Small intestine (tissue), 7 donors: ENCODE data around the gene LGSN. TPM values are rescaled to one million over a fixed set of nuclear protein-coding genes. Genes with fewer than 3 reads are reported as not detected.
"Not testable (repeated sequence)": the region's sequence is repeated elsewhere in the genome, so short reads cannot be mapped to it uniquely, and the experiment has no call there.

ENCODE experiments used
- DNase-seq, 2 donors: peaks; one replicate each; pipeline versions ENCODE4 v3.0.0 to v3.0.0-alpha.2; 2013
- FAIRE-seq: peaks from 2 replicates; lab custom pipeline; 2012; peaks lifted over from hg19 to GRCh38; lab: Jason Lieb, UNC
- H3K27ac ChIP-seq, 3 donors: one replicate each; pipeline ENCODE4 v1.5.1; 2013; ENCODE audit warnings: low read length in 2 of 3, mild to moderate bottlenecking in 2 of 3, control low read depth in 1 of 3, inconsistent platforms in 1 of 3, low read depth in 1 of 3, moderate library complexity in 1 of 3
- H3K27me3 ChIP-seq, 3 donors: one replicate each; pipeline ENCODE4 v1.6.1; 2013; ENCODE audit warnings: low read length in 3 of 3, inconsistent platforms in 1 of 3; ENCODE audit not compliant: control insufficient read depth in 3 of 3, insufficient read depth in 3 of 3
- H3K36me3 ChIP-seq, 3 donors: one replicate each; pipeline ENCODE4 v1.6.1; 2013; ENCODE audit warnings: low read length in 3 of 3, inconsistent platforms in 1 of 3, low read depth in 1 of 3, mild to moderate bottlenecking in 1 of 3, moderate library complexity in 1 of 3; ENCODE audit not compliant: control insufficient read depth in 3 of 3, insufficient read depth in 2 of 3
- H3K4me1 ChIP-seq, 3 donors: one replicate each; pipeline ENCODE4 v1.6.1; 2013; ENCODE audit warnings: low read length in 2 of 3, inconsistent platforms in 1 of 3, low read depth in 1 of 3, mild to moderate bottlenecking in 1 of 3, moderate library complexity in 1 of 3; ENCODE audit not compliant: control insufficient read depth in 3 of 3, insufficient read depth in 2 of 3
- H3K4me3 ChIP-seq, 3 donors: one replicate each; pipeline ENCODE4 v1.5.1; 2013; ENCODE audit warnings: low read length in 3 of 3, control low read depth in 1 of 3, inconsistent platforms in 1 of 3, low read depth in 1 of 3, mild to moderate bottlenecking in 1 of 3, moderate library complexity in 1 of 3
- H3K9me3 ChIP-seq, 2 donors: one replicate each; pipeline ENCODE4 v1.6.1; 2013; ENCODE audit warnings: low read depth in 1 of 2, low read length in 1 of 2; ENCODE audit not compliant: control insufficient read depth in 2 of 2, insufficient read depth in 1 of 2
- WGBS, 3 donors: extraction: QIAGEN DNeasy Blood & Tissue Kit; methylation state at CpG; one replicate each; pipeline ENCODE4 v1.1.7; 2013; 5-methylcytosine and 5-hydroxymethylcytosine counted together
- polyA plus RNA-seq, 4 donors: library from polyadenylated mRNA; stranded (reverse) in 3 of 4; unstranded in 1 of 4; fragments of 200-250 nt in 3 of 4; fragments of 120-200 nt in 1 of 4; gene quantifications; one replicate each; pipeline versions ENCODE4 v1.2.1 to v1.2.3, GENCODE V29; 2013
- donor health status: healthy with polysubstance abuse.
- donor health status: control.
- donor health status: control.
- donor health status: Bipolar disorder and iron deficiency.
- donor health status: healthy.

The LGSN gene
- polyA plus RNA-seq, 4 donors, result 19.2 TPM; not detected in 3

- H3K9me3 ChIP-seq, result peaks cover 0 to 8% of the 10 kb centered on the region in 2 donors
- no peak for FAIRE-seq
- no peak for DNase-seq
- no peak overlapping the region for H3K27ac ChIP-seq
- no peaks in the 10 kb centered on the region for H3K36me3 ChIP-seq
- no peak overlapping the region for H3K4me3 ChIP-seq
- H3K27me3 ChIP-seq, result no peaks in the 10 kb centered on the region
- WGBS, 3 donors, result 55 to 79% (median 76%) methylated on average over 1 of the region's 1 CpG
- H3K4me1 ChIP-seq, result no peaks in the 10 kb centered on the region
Measured at GRCh38 chr6:63295553-63296194, 24.1 kb downstream of the LGSN start.

DNA sequence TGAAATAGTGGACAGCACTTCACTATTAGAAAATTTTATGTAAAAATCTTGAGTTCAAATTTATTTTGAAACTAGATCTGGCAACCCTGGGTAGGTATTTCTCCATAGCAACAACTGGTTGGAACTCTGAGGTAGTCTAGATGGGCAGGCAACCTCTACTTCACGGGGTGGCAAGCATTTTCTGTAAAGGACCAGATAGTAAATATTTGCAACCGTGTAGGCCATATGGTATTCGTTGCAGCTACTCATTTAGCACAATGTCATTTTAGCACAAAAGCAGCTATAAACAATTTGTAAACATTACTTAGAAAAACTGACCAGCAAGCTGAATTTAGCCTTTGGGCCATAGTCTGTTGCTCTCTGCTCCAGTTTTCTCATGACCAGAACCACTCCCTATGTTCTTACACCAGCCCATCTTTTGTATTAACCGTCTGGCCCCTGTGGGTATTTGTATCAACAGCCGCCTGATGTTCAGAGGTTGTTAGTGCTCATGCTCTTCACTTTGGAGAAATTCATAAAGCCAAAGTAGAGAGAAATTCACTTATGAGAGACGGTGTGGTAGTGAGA, 29.2 kb downstream of the LGSN start:
- Histone ChIP-seq H3K27me3 (no peaks in the 10 kb centered on the region), H3K36me3 (no peaks in the 10 kb centered on the region), H3K9me3 (no peaks in the 10 kb centered on the region), H3K27ac (no peak overlapping the region), H3K4me3 (no peak overlapping the region), H3K4me1 (no peaks in the 10 kb centered on the region)
- FAIRE-seq, result no peak
- 69 to 86% (median 74%) methylated on average over 6 of the region's 6 CpGs for WGBS, 3 donors
- DNase-seq, result no peak

DNA sequence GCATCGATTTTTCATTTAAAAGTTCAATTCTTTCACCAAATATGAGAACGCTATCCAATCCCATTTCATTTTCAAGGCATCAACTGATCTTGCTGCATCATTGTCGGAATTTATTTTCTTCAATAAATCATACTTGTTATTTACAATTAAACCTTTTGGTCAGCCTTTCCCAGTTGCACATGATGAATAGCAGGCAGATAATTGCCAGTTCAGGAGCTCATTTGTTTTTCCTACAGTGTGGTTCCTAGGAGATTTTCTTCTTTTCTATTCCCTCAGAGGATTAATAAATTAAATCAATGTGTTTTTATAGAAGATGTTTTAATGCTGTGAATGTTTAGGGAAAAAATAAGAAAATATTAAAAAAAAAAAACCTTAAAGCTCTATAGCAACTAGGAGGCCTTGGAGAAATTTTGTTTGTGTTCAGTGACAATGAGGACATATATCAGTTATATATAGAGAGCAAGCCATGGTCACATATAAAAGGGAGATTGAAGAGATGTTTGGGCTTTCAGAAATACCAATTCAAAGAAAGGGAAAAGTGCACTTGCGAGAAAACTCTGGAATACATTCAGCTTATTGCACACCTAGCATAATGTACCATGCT, 30.4 kb downstream of the LGSN start:
- no peaks in the 10 kb centered on the region for H3K9me3 ChIP-seq
- no peak overlapping the region for H3K4me3 ChIP-seq
- H3K27me3 ChIP-seq, result no peaks in the 10 kb centered on the region
- no peaks in the 10 kb centered on the region for H3K36me3 ChIP-seq
- H3K27ac ChIP-seq, result no peak overlapping the region
- WGBS, 3 donors, result 89 to 96% (median 92%) methylated on average over 4 of the region's 4 CpGs
- DNase-seq (no peak), FAIRE-seq (no peak)
- H3K4me1 ChIP-seq, result no peaks in the 10 kb centered on the region

DNA sequence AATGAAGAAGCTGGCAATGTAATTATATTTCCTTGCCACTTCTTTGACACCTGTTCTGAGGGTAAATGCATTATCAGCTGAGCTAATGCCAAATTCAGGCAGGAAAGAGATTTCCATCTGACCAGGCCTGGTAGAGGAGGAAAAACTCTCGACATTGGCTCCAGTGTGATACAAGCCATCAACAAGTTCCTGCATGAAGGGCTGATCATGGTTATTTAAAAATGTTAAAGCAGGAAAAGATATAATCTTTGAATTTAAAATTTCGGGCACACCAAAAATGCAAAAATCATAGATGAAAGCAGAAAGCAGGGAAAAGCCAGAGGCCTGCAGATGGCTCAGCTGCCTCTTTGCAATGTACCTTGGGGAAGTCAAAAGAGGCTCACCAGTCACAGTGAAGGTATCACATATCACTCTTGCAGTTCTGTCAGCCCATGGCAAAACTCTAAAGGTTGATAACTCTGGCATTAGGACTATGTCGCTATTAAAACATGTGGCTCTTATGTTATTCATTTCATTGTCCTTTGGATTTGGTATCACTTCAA, 39.1 kb downstream of the LGSN start:
- WGBS, 3 donors, result 80 to 87% (median 83%) methylated on average over 3 of the region's 3 CpGs
- Histone ChIP-seq H3K27me3 (no peaks in the 10 kb centered on the region), H3K27ac (no peak overlapping the region), H3K36me3 (no peaks in the 10 kb centered on the region), H3K4me3 (no peak overlapping the region), H3K9me3 (peaks cover 0 to 5% of the 10 kb centered on the region in 2 donors), H3K4me1 (no peaks in the 10 kb centered on the region)
- FAIRE-seq, result no peak
- no peak for DNase-seq

- H3K4me3 ChIP-seq, result no peak overlapping the region
- H3K9me3 ChIP-seq, result peaks cover 0 to 10% of the 10 kb centered on the region in 2 donors
- no peaks in the 10 kb centered on the region for H3K36me3 ChIP-seq
- no peak overlapping the region for H3K27ac ChIP-seq
- no peaks in the 10 kb centered on the region for H3K27me3 ChIP-seq
- DNase-seq (no peak), FAIRE-seq (no peak)
- H3K4me1 ChIP-seq, result no peaks in the 10 kb centered on the region
Measured at GRCh38 chr6:63278916-63279315, 40.9 kb downstream of the LGSN start.

GRCh38 chr6:63275953-63276352, 43.8 kb downstream of the LGSN start:
- H3K36me3 ChIP-seq, result no peaks in the 10 kb centered on the region
- DNase-seq, result no peak
- H3K9me3 ChIP-seq, result peaks cover 0 to 10% of the 10 kb centered on the region in 2 donors
- H3K4me3 ChIP-seq, result no peak overlapping the region
- H3K27ac ChIP-seq, result no peak overlapping the region
- WGBS, 3 donors, result 16 to 52% (median 25%) methylated on average over 1 of the region's 1 CpG
- no peak for FAIRE-seq
- H3K27me3 ChIP-seq, result no peaks in the 10 kb centered on the region
- H3K4me1 ChIP-seq, result no peaks in the 10 kb centered on the region

GRCh38 chr6:63274795-63275430, 44.9 kb downstream of the LGSN start:
- H3K36me3 ChIP-seq, H3K9me3 ChIP-seq, H3K4me1 ChIP-seq, H3K27me3 ChIP-seq, DNase-seq, H3K4me3 ChIP-seq, FAIRE-seq, H3K27ac ChIP-seq: not testable (repeated sequence)
- WGBS, 3 donors, result 94 to 96% (median 94%) methylated on average over 32 to 35 of the region's 35 CpGs

- Histone ChIP-seq H3K36me3 (no peaks in the 10 kb centered on the region), H3K4me1 (no peaks in the 10 kb centered on the region), H3K27ac (no peak overlapping the region), H3K27me3 (no peaks in the 10 kb centered on the region), H3K4me3 (no peak overlapping the region), H3K9me3 (peaks cover 0 to 4% of the 10 kb centered on the region in 2 donors)
- peak; percentile 10 to 56 for DNase-seq
- WGBS, 3 donors, result 0 to 8% (median 3%) methylated on average over 1 of the region's 1 CpG
- FAIRE-seq, result peak; percentile 83
Measured at GRCh38 chr6:63272397-63272796, 47.4 kb downstream of the LGSN start.
